Gastroesophageal sphincter (tissue), 3 donors: ENCODE data around the gene SMIM13.

Experiments used
- CTCF ChIP-seq, 4 experiments: fragments of 200-600 bp in 2 of 4; fragments of 450-650 bp in 2 of 4; sonication (generic) in 1 of 4; IDR thresholded peaks; one replicate each; pipeline ENCODE4 v1.5.1; 2017 to 2019; ENCODE audit warnings: antibody characterized with exemption in 4 of 4, mild to moderate bottlenecking in 2 of 4, moderate library complexity in 2 of 4
- EP300 ChIP-seq: sonication (generic); formaldehyde crosslinking; IDR thresholded peaks from one replicate; pipeline ENCODE4 v1.6.1; 2017; ENCODE audit warnings: antibody characterized with exemption, mild to moderate bottlenecking
- POLR2A ChIP-seq, 2 donors: fragments of 450-650 bp; IDR thresholded peaks; one replicate each; pipeline ENCODE4 v1.6.1; 2017; ENCODE audit warnings: antibody characterized with exemption in 2 of 2, mild to moderate bottlenecking in 2 of 2, moderate library complexity in 1 of 2
- POLR2AphosphoS5 ChIP-seq: sonication (generic); formaldehyde crosslinking; IDR thresholded peaks from one replicate; pipeline ENCODE4 v1.6.1; 2017; ENCODE audit warnings: antibody characterized with exemption

DNA sequence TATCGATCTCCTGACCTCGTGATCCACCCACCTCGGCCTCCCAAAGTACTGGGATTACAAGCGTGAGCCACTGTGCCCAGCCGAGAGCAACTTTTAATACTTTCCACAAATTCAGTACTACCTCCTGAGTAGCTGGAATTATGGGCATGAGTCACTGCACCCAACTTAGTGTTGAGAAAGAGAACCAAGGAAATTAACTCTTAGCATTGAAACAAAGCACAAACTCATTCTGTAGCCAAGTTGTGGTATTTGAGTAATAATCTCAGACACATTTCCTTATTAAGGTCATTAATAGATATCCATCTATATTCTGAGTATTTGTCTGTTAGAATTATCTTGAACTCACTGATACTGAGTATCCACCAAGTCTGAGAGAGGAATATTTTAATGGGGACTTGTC is 35.2 kb upstream of the SMIM13 start:
- TF ChIP-seq POLR2A (IDR thresholded peaks at IDR 0.05) (no peak), CTCF (IDR thresholded peaks at IDR 0.05) (no peak), EP300 (no peak), POLR2AphosphoS5 (no peak)
